Measurements from ENCODE around the gene RRP9. TPM values are rescaled to one million over a fixed set of nuclear protein-coding genes. Genes with fewer than 3 reads are reported as not detected.
"Not testable (repeated sequence)": the region's sequence is repeated elsewhere in the genome, so short reads cannot be mapped to it uniquely, and the experiment has no call there.

The RRP9 gene
- total RNA-seq, 1 donor from 2014 or later = 38.2 TPM

DNA sequence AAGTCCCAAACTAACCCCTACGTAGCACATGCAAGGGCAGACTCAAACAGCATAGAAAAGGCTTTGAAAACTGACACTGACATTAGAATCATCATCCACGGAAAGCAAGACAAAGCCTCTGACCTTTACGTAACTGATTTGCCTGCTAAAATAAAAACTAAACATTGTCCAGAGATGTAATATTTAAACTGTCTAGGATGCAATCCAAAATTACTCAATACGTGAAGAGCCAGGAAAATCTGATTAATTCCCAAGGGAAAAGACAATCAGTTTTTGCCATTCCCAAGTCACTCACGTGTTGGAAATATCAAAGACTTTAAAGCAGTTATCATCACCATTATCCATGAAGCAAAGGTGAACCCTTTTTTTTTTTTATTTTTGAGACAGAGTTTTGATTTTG is 25.3 kb downstream of the RRP9 start:
- intact Hi-C loops (cut with micrococcal nuclease) = no loop called here

- intact Hi-C loops (cut with micrococcal nuclease) = no loop called here
These were observed 33.7 kb downstream of the RRP9 start for GRCh38 chr3:51908026-51908425.

DNA sequence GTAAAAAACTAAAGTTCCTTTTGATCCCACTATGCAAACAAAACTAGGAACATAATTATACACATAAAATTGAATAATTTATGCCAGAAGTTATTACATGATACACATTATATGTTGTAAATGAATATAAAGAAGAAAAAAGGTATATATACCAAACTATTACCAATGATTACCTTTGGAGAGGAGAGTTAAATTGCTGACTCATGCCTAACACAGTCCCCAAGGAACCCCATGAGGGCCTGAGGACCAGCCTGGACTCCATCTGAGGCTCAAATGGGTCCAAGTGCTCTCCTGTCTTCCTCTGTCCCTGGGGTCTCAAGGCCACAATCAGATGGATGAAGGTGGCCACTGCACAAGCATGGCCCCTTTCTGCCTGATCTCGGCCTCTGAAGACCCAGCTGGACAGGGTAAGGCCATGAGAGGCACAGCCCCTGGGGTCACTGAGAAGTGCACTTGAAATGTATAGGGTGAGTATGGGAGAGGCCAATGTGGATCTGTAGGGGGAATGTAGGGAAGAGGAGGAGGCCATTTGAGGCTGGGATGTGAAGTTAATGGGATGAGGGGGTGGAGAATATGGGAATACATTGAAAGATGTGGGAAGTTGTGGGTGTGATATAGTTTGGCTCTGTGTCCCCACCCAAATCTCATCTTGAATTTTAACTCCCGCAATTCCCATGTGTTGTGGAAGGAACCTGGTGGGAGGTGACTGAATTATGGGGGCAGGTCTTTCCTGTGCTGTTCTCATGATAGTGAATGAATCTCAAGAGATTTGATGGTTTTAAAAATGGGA is 37.5 kb downstream of the RRP9 start:
- intact Hi-C loops (cut with micrococcal nuclease) = no loop called here

- intact Hi-C loops (cut with micrococcal nuclease) = not testable (repeated sequence)
These were observed 39.3 kb downstream of the RRP9 start for GRCh38 chr3:51902361-51902760.

- intact Hi-C loops (cut with micrococcal nuclease) = not testable (repeated sequence)
These were observed 41.7 kb downstream of the RRP9 start for GRCh38 chr3:51900043-51900442.

DNA sequence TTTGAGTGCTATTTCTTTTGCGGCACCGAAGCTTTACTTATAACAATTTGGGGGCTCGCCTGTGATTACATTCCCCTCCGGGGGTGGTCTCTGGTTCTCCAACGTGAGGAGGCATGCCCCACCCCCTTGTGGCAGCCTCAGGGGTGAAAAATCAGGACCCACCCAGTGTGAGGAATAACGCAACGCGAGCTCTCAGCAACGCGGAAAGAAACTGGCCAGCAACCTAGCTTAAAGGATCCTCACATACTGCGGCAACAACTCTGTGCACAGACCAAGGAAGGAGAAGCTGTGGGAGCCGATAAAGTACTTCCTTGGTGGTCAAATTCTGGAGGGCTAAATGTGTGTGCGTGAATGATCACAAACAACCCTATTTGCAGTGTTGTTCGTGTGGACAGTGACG is 44.3 kb downstream of the RRP9 start:
- intact Hi-C loops (cut with micrococcal nuclease) = no loop called here

DNA sequence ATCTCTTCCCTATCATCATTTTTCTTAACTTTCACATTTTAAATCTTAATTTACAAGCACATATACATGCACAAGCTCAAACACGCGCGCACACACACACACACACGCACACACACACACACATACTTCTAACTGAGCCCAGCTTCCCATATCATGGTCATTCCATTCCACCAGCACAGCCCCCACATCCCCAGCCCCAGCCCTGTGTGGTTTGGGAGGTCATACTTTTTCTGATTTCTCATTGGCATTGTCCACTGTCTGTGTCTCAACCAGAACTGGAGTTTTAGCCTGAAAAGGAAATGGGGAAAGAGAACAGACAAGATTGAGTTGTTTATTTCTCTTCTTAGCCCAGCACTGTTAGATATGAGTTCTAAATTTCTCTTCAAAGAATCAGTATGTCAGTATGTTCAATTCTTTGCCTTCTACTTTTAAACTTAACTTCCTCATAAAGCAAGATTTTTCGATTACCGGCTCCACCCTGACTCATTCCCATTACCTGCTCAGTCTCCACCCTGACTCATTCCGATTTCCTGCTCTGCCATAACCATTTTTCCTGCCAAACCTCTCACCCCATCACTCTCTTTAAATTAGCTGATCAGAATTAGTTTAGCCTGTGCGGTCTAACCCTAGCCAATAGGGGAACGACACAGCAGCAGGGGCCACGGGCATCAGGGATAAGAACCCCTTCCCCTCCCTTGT is 44.9 kb downstream of the RRP9 start:
- intact Hi-C loops (cut with micrococcal nuclease) = no loop called here

DNA sequence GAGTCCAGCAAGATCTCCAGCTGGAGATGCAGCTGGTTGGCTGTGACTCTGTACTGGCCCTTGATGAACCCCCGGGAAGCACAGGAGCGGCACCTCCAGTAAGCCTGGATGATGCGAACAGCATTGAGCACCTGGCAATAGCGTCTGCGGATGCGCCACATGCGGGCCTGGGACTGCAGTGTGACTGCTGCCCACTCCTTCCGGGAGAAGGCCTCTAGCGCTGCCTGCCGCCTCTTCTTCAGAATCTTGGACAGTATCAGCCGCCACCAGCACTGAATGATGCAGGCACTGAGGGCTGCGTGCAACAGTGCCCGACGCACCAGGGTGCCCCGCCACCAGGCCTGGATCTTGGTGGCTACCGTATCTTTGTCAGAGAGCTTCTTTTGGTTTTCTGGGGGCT is 46.8 kb downstream of the RRP9 start:
- intact Hi-C loops (cut with micrococcal nuclease) = no loop called here

GRCh38 chr3:51894391-51894790 is 47.3 kb downstream of the RRP9 start:
- intact Hi-C loops (cut with micrococcal nuclease) = no loop called here

- intact Hi-C loops (cut with micrococcal nuclease) = no loop called here
These were observed 50.3 kb downstream of the RRP9 start for GRCh38 chr3:51891242-51892039.

DNA sequence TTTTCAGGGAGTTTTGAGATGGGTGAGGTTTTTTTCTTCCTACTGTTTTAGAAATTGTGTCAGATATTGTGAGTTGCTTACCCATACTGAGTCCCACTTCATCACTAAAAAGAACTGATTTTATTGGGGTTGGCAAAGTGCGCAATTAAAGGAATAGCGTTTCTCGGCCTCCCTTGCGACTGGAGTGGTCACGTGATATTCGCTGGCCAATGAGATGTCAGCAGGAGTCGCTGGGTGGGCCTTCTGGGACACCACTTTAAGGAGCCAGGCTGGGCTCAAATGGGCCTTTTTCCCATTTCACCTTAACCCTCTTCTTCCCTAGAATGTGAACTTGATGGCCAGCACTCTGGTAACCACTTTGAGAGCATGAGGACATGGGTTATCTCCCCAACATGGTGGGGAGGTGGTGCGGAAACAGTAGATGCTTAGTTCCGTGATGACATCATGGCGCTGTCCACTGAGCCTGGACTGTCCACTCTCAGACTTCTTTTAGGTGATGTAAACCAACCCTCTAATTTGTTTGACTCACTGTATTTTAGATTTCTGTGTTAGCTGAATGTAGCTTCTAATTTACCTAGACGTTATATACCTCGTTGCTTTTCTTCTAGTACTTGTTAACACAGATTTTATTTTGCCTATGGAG is 53.1 kb downstream of the RRP9 start:
- intact Hi-C loops (cut with micrococcal nuclease) = no loop called here

- intact Hi-C loops (cut with micrococcal nuclease) = no loop called here
These were observed 54.1 kb downstream of the RRP9 start for GRCh38 chr3:51887620-51888019.

DNA sequence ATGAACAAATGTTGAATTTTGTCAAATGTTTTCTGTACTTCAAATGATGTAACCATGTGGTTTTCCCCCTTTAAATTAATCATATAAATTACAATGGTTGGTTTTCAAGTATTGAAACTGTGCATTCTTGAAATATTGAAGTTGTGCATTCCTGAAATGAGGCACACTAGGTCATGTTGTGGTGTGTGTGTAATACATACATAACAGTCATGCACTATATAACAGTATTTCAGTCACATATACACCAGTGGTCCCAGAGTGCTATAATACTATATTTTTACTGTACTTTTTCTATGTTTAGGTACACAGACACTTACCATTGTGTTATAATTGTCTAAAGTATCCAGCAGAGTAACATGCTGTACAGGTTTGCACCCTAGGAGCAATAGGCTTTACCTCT is 55.3 kb downstream of the RRP9 start:
- intact Hi-C loops (cut with micrococcal nuclease) = no loop called here

Other genes with a start within 250 kb of the RRP9 start
- gene GRM2, start 234.8 kb downstream of the RRP9 start, total RNA-seq = 1.2 and 1.4 TPM in 2 replicates
- gene IQCF6, start 162.7 kb downstream of the RRP9 start, total RNA-seq = not detected in 2 replicates
- gene IQCF2, start 80.3 kb downstream of the RRP9 start, total RNA-seq = not detected in 2 replicates
- gene IQCF5, start 66.3 kb downstream of the RRP9 start, total RNA-seq = not detected in 2 replicates
- not detected in 2 replicates for gene IQCF1, start 38.6 kb downstream of the RRP9 start, total RNA-seq
- 11.8 and 14.0 TPM in 2 replicates for gene PARP3, start 459 bp upstream of the RRP9 start, total RNA-seq
- not detected in 2 replicates for gene GPR62, start 13.5 kb upstream of the RRP9 start, total RNA-seq
- gene PCBP4, start 25.6 kb upstream of the RRP9 start, total RNA-seq = 22.8 and 23.5 TPM in 2 replicates
- 37.2 and 40.0 TPM in 2 replicates for gene ABHD14B, start 32.1 kb upstream of the RRP9 start, total RNA-seq
- 11.2 and 16.9 TPM in 2 replicates for gene ABHD14A, start 33.2 kb upstream of the RRP9 start, total RNA-seq
- gene ACY1, start 41.6 kb upstream of the RRP9 start, total RNA-seq = 28.0 and 31.2 TPM in 2 replicates
- 1,352 and 1,360 TPM in 2 replicates for gene RPL29, start 54.0 kb upstream of the RRP9 start, total RNA-seq
- gene DUSP7, start 114.7 kb upstream of the RRP9 start, total RNA-seq = 42.4 and 43.7 TPM in 2 replicates
- 28.4 and 28.9 TPM in 2 replicates for gene POC1A, start 212.5 kb upstream of the RRP9 start, total RNA-seq